Measurements from ENCODE around the gene NTM. TPM values are rescaled to one million over a fixed set of nuclear protein-coding genes. Genes with fewer than 3 reads are reported as not detected.

NTM gene
- total and polyA plus RNA-seq, 2 donors from 2014 or later: 0.92 to 10.3 TPM

GRCh38 chr11:131670876-131671275 is 300.5 kb downstream of the NTM start:
- intact Hi-C loops (cut with DNase I): loop anchor here (10.0 kb wide), 1 partner anchor 746 kb away; no protein-coding TSS in a partner anchor

DNA sequence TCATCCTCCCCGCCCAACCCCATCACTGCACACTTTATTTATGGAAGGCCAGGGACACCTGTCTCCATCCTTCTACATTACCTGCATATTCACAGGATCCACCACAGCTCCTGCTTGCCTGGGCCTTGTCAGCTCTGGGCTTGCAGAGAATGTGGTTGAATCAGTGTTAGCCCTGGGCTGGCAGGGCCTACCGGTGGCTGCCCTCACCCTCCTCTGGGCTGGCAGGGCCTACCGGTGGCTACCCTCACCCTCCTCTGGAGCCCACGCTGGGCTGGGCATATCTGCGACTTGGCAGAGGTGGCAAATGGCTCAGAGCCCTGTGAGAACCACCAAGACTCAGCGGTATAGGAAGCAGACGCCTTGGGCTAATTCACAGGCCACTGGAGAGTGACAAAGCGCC is 300.9 kb downstream of the NTM start:
- H3K27ac ChIP-seq (ENCODE audit: low read depth in 2 of 2, low read length in 2 of 2): no peak overlapping the region
- H3K36me3 ChIP-seq (ENCODE audit: control insufficient read depth in 2 of 3, insufficient read depth in 3 of 3, low read length in 3 of 3): no peaks in the 10 kb centered on the region
- DNase-seq (no peak), FAIRE-seq (no peak)
- no peaks in the 10 kb centered on the region for H3K27me3 ChIP-seq (ENCODE audit: control insufficient read depth, insufficient read depth, low read length)
- no peak overlapping the region for H3K4me3 ChIP-seq (ENCODE audit: low read length in 3 of 3)
- H3K4me1 ChIP-seq (ENCODE audit: control insufficient read depth in 2 of 3, insufficient read depth in 2 of 3, low read depth in 1 of 3, low read length in 3 of 3): peaks cover 0 to 2% (median 0%) of the 10 kb centered on the region in 3 donors
- intact Hi-C loops (cut with DNase I): loop anchor here (10.0 kb wide), 1 partner anchor 747 kb away; no protein-coding TSS in a partner anchor
- no peak overlapping the region for H3K9ac ChIP-seq (ENCODE audit: low read length in 3 of 3)
- TF ChIP-seq, protein P1, sequence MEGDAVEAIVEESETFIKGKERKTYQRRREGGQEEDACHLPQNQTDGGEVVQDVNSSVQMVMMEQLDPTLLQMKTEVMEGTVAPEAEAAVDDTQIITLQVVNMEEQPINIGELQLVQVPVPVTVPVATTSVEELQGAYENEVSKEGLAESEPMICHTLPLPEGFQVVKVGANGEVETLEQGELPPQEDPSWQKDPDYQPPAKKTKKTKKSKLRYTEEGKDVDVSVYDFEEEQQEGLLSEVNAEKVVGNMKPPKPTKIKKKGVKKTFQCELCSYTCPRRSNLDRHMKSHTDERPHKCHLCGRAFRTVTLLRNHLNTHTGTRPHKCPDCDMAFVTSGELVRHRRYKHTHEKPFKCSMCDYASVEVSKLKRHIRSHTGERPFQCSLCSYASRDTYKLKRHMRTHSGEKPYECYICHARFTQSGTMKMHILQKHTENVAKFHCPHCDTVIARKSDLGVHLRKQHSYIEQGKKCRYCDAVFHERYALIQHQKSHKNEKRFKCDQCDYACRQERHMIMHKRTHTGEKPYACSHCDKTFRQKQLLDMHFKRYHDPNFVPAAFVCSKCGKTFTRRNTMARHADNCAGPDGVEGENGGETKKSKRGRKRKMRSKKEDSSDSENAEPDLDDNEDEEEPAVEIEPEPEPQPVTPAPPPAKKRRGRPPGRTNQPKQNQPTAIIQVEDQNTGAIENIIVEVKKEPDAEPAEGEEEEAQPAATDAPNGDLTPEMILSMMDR (IDR thresholded peaks at IDR 0.05; ENCODE audit: borderline replicate concordance, extremely low read depth, insufficient read depth): no peak
- H3K9me3 ChIP-seq (ENCODE audit: control insufficient read depth in 2 of 3, insufficient read depth in 1 of 3, low read length in 3 of 3): no peaks in the 10 kb centered on the region

More at GRCh38 chr11:131670876-131671275, 300.5 kb downstream of the NTM start:
- FAIRE-seq (no peak), DNase-seq (no peak)
- TF ChIP-seq, protein P1 (IDR thresholded peaks at IDR 0.05; ENCODE audit: borderline replicate concordance, extremely low read depth, insufficient read depth): no peak
- no peak overlapping the region for H3K4me3 ChIP-seq (ENCODE audit: low read length in 3 of 3)
- peaks cover 0 to 2% (median 0%) of the 10 kb centered on the region in 3 donors for H3K4me1 ChIP-seq (ENCODE audit: control insufficient read depth in 2 of 3, insufficient read depth in 2 of 3, low read depth in 1 of 3, low read length in 3 of 3)
- no peaks in the 10 kb centered on the region for H3K27me3 ChIP-seq (ENCODE audit: control insufficient read depth, insufficient read depth, low read length)
- no peak overlapping the region for H3K27ac ChIP-seq (ENCODE audit: low read depth in 2 of 2, low read length in 2 of 2)
- no peak overlapping the region for H3K9ac ChIP-seq (ENCODE audit: low read length in 3 of 3)
- no peaks in the 10 kb centered on the region for H3K9me3 ChIP-seq (ENCODE audit: control insufficient read depth in 2 of 3, insufficient read depth in 1 of 3, low read length in 3 of 3)
- no peaks in the 10 kb centered on the region for H3K36me3 ChIP-seq (ENCODE audit: control insufficient read depth in 2 of 3, insufficient read depth in 3 of 3, low read length in 3 of 3)

GRCh38 chr11:131671734-131672133 is 301.3 kb downstream of the NTM start:
- Histone ChIP-seq H3K4me1 (ENCODE audit: control insufficient read depth in 2 of 3, insufficient read depth in 2 of 3, low read depth in 1 of 3, low read length in 3 of 3) (peaks cover 0 to 2% (median 0%) of the 10 kb centered on the region in 3 donors), H3K27me3 (ENCODE audit: control insufficient read depth, insufficient read depth, low read length) (no peaks in the 10 kb centered on the region), H3K27ac (ENCODE audit: low read depth in 2 of 2, low read length in 2 of 2) (no peak overlapping the region), H3K9me3 (ENCODE audit: control insufficient read depth in 2 of 3, insufficient read depth in 1 of 3, low read length in 3 of 3) (no peaks in the 10 kb centered on the region), H3K9ac (ENCODE audit: low read length in 3 of 3) (no peak overlapping the region), H3K4me3 (ENCODE audit: low read length in 3 of 3) (no peak overlapping the region), H3K36me3 (ENCODE audit: control insufficient read depth in 2 of 3, insufficient read depth in 3 of 3, low read length in 3 of 3) (no peaks in the 10 kb centered on the region)
- DNase-seq: peak in 3 of 5 donors; percentile 59 to 69 (median 62)
- TF ChIP-seq, protein P1 (IDR thresholded peaks at IDR 0.05; ENCODE audit: borderline replicate concordance, extremely low read depth, insufficient read depth): no peak
- intact Hi-C loops (cut with DNase I): loop anchor here (10.0 kb wide), 1 partner anchor 747 kb away; no protein-coding TSS in a partner anchor
- no peak for FAIRE-seq

DNA sequence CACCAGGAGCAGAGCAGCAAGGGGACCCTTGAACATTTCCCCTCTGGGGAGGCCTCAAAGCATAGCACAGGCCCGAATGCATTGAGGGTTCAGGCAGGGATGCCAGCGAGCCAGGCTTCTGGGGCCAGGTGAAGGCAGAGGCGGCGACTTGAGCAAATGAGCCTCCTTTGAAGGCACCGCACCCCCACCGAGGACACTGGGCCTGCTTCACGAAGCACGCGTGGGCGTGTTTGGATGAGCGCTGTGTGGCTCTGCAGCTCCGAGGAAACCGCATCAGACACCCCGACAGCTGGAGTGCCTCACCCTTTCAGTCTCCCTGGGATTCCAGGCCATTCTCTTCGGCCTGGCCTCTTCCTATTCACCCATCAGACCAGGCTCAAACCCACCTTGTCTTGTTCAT is 301.8 kb downstream of the NTM start:
- FAIRE-seq: no peak
- Histone ChIP-seq H3K9ac (ENCODE audit: low read length in 3 of 3) (no peak overlapping the region), H3K4me3 (ENCODE audit: low read length in 3 of 3) (no peak overlapping the region), H3K4me1 (ENCODE audit: control insufficient read depth in 2 of 3, insufficient read depth in 2 of 3, low read depth in 1 of 3, low read length in 3 of 3) (peaks cover 0 to 2% (median 0%) of the 10 kb centered on the region in 3 donors), H3K9me3 (ENCODE audit: control insufficient read depth in 2 of 3, insufficient read depth in 1 of 3, low read length in 3 of 3) (no peaks in the 10 kb centered on the region), H3K27me3 (ENCODE audit: control insufficient read depth, insufficient read depth, low read length) (no peaks in the 10 kb centered on the region), H3K27ac (ENCODE audit: low read depth in 2 of 2, low read length in 2 of 2) (no peak overlapping the region), H3K36me3 (ENCODE audit: control insufficient read depth in 2 of 3, insufficient read depth in 3 of 3, low read length in 3 of 3) (no peaks in the 10 kb centered on the region)
- peak in 1 of 5 donors; percentile 57 for DNase-seq
- TF ChIP-seq, protein P1 (IDR thresholded peaks at IDR 0.05; ENCODE audit: borderline replicate concordance, extremely low read depth, insufficient read depth): no peak
- intact Hi-C loops (cut with DNase I): loop anchor here (10.0 kb wide), 1 partner anchor 747 kb away; no protein-coding TSS in a partner anchor
